ENCODE results near the gene TMEM163. TPM values are rescaled to one million over a fixed set of nuclear protein-coding genes. Genes with fewer than 3 reads are reported as not detected.
"Not testable (repeated sequence)": the region's sequence is repeated elsewhere in the genome, so short reads cannot be mapped to it uniquely, and the experiment has no call there.

Gene TMEM163
- total and polyA plus RNA-seq, 2 donors (not counting 3 experiments of a cell fraction or from before 2014, with no cell fraction given): 1.0 to 2.8 TPM

GRCh38 chr2:134758633-134759032 is 39.8 kb upstream of the TMEM163 start:
- Histone ChIP-seq H3K9me3 (replicated peaks; ENCODE audit: control insufficient read depth, insufficient read depth, low read length) (no peaks in the 10 kb centered on the region), H3K9me1 (replicated peaks; ENCODE audit: control insufficient read depth, extremely low read depth, insufficient read depth, low read length) (no peaks in the 10 kb centered on the region), H3K27me3 (ENCODE audit: control insufficient read depth in 2 of 2, insufficient read depth in 2 of 2, low read length in 2 of 2) (peaks cover 3 to 11% of the 10 kb centered on the region in 2 experiments), H4K20me1 (replicated peaks; ENCODE audit: control insufficient read depth, extremely low read depth, insufficient read depth, low read length) (no peaks in the 10 kb centered on the region), H2AFZ (ENCODE audit: low read depth, low read length) (no peak overlapping the region), H3K4me2 (ENCODE audit: insufficient read depth, low read length) (no peak overlapping the region), H3K4me3 (replicated peaks in 1 of 3; ENCODE audit: insufficient read depth in 1 of 3, low read depth in 1 of 3, low read length in 3 of 3) (no peak overlapping the region), H3K27ac (ENCODE audit: insufficient read depth, low read depth, low read length) (no peak overlapping the region), H3K4me1 (ENCODE audit: control insufficient read depth, extremely low read depth, insufficient read depth, low read length) (no peaks in the 10 kb centered on the region), H3K36me3 (ENCODE audit: control insufficient read depth in 2 of 2, extremely low read depth in 1 of 2, insufficient read depth in 2 of 2, low read length in 2 of 2) (no peaks in the 10 kb centered on the region), H3K79me2 (ENCODE audit: control insufficient read depth, insufficient read depth, low read length) (no peaks in the 10 kb centered on the region), H3K9ac (replicated peaks; ENCODE audit: extremely low read depth, insufficient read depth, low read length) (no peak overlapping the region)
- FAIRE-seq (no peak), DNase-seq (ENCODE audit: low read depth, low spot score) (no peak)
- dilution Hi-C loops (cut with MboI; ENCODE audit: extremely low pct_ligation_motif_present, low sequenced_read_pairs): no loop called here
- POLR2A ChIA-PET: no interaction called here
- BruUV-seq (replicated peaks): no TSS peak
- CTCF ChIA-PET: interaction anchor here (1.4 kb wide), 1 partner anchor 140 kb away, joined by 3 read pairs; no protein-coding TSS in a partner anchor
- TF ChIP-seq POLR2AphosphoS5 (IDR thresholded peaks at IDR 0.05; ENCODE audit: insufficient read depth, low read depth, low read length) (no peak), GATA2 (IDR thresholded peaks at IDR 0.05; ENCODE audit: insufficient read depth, insufficient read length, low read depth, low read length) (no peak), CTCF (IDR thresholded peaks at IDR 0.05; ENCODE audit: extremely low read depth in 1 of 2, insufficient read depth in 1 of 2, low read depth in 1 of 2, low read length in 2 of 2) (no peak), FOS (IDR thresholded peaks at IDR 0.05; ENCODE audit: borderline replicate concordance, insufficient read depth, low read length) (no peak), EZH2 (IDR thresholded peaks at IDR 0.05; ENCODE audit: borderline replicate concordance, low read depth, low read length, severe bottlenecking) (no peak), MYC (IDR thresholded peaks at IDR 0.05; ENCODE audit: low read depth, low read length) (no peak), MAX (IDR thresholded peaks at IDR 0.05; ENCODE audit: insufficient read depth, insufficient read length) (no peak), POLR2A (IDR thresholded peaks at IDR 0.05; ENCODE audit: low read depth, low read length) (no peak), JUN (IDR thresholded peaks at IDR 0.05; ENCODE audit: borderline replicate concordance, insufficient read depth, insufficient read length, low read depth) (no peak)
- intact Hi-C loops (cut with micrococcal nuclease): no loop called here

GRCh38 chr2:134751981-134752380 is 33.2 kb upstream of the TMEM163 start:
- FAIRE-seq; intact Hi-C loops (cut with micrococcal nuclease): not testable (repeated sequence)

More at GRCh38 chr2:134751981-134752380, 33.2 kb upstream of the TMEM163 start:
- H3K4me2 ChIP-seq (ENCODE audit: insufficient read depth, low read length); H3K27ac ChIP-seq (ENCODE audit: insufficient read depth, low read depth, low read length); H3K9ac ChIP-seq (replicated peaks; ENCODE audit: extremely low read depth, insufficient read depth, low read length); POLR2A ChIA-PET; H3K4me3 ChIP-seq (replicated peaks in 1 of 3; ENCODE audit: insufficient read depth in 1 of 3, low read depth in 1 of 3, low read length in 3 of 3); H3K36me3 ChIP-seq (ENCODE audit: control insufficient read depth in 2 of 2, extremely low read depth in 1 of 2, insufficient read depth in 2 of 2, low read length in 2 of 2); H3K79me2 ChIP-seq (ENCODE audit: control insufficient read depth, insufficient read depth, low read length); BruUV-seq (replicated peaks); H3K9me3 ChIP-seq (replicated peaks; ENCODE audit: control insufficient read depth, insufficient read depth, low read length); DNase-seq (ENCODE audit: low read depth, low spot score); H4K20me1 ChIP-seq (replicated peaks; ENCODE audit: control insufficient read depth, extremely low read depth, insufficient read depth, low read length); H2AFZ ChIP-seq (ENCODE audit: low read depth, low read length); dilution Hi-C loops (cut with MboI; ENCODE audit: extremely low pct_ligation_motif_present, low sequenced_read_pairs); H3K4me1 ChIP-seq (ENCODE audit: control insufficient read depth, extremely low read depth, insufficient read depth, low read length); H3K9me1 ChIP-seq (replicated peaks; ENCODE audit: control insufficient read depth, extremely low read depth, insufficient read depth, low read length): not testable (repeated sequence)
- CTCF ChIA-PET: interaction anchor here (1.1 kb wide), 1 partner anchor 12 kb away, joined by 4 read pairs; no protein-coding TSS in a partner anchor
- H3K27me3 ChIP-seq (ENCODE audit: control insufficient read depth in 2 of 2, insufficient read depth in 2 of 2, low read length in 2 of 2): peaks cover 5 to 22% of the 10 kb centered on the region in 2 experiments
